HPDE6-E6E7 (cell line): Measurements from ENCODE around the gene ZNF784.

Source experiments
- DNase-seq: peaks from one replicate; pipeline ENCODE4 v3.0.0; 2011; ENCODE audit warnings: missing footprints; ENCODE audit errors: extremely low spot score

Gene ZNF784

DNA sequence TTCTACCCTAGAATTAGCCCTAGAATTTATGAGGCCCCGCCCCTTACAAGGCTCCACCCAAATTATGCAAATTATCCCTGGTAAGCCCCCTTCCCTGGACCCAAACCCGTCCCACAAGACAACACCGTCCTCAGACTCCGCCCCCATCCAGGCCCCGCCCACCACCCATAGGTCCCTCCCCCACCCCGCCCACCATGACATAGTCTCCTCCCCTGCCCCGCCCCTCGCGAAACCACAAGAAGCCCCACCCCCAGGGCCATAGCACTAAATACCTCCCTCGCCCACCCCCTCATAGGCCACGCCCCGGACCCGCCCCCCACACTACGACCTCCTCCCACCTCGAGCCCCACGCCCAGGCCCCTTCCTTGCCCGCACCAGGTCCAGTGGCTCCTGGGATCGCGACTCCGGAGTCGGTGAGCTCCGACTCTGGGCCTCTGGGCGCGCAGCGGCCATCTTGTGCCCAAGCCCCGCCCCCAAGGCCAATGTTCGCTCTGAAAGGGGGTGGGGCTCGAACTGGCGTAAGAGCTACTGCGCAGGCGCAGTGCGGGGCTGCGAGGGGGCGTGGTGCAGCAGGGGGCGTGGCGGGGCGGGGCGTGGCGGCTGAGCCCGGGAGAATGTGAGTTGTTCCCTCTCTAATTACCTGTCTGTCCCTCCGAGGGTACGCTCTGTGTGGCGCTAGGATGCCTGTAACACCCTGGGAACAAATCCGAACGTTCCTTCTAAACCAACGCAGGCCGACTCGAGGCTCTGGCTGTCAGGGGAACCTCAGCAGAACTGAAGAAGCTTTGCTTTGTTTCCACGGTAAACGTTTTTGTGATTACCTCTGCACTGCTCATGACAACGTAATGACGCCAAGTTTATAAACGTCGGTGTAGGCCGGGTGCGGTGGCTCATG is at the start of gene ZNF784:
Gene ZNF784 (minus strand): TSS at position 458 of the 895 bp plus-strand sequence. CDS start 5 bp downstream, at position 453.
- peak; percentile 78 for DNase-seq

GRCh38 chr19:55673889-55674288 is 49.5 kb upstream of the ZNF784 start:
- no peak for DNase-seq

- no peak for DNase-seq
Measured at GRCh38 chr19:55673465-55673864, 49.1 kb upstream of the ZNF784 start.

GRCh38 chr19:55672418-55672817 is 48.1 kb upstream of the ZNF784 start:
- no peak for DNase-seq

- no peak for DNase-seq
Measured at GRCh38 chr19:55671054-55671378, 46.6 kb upstream of the ZNF784 start.

DNA sequence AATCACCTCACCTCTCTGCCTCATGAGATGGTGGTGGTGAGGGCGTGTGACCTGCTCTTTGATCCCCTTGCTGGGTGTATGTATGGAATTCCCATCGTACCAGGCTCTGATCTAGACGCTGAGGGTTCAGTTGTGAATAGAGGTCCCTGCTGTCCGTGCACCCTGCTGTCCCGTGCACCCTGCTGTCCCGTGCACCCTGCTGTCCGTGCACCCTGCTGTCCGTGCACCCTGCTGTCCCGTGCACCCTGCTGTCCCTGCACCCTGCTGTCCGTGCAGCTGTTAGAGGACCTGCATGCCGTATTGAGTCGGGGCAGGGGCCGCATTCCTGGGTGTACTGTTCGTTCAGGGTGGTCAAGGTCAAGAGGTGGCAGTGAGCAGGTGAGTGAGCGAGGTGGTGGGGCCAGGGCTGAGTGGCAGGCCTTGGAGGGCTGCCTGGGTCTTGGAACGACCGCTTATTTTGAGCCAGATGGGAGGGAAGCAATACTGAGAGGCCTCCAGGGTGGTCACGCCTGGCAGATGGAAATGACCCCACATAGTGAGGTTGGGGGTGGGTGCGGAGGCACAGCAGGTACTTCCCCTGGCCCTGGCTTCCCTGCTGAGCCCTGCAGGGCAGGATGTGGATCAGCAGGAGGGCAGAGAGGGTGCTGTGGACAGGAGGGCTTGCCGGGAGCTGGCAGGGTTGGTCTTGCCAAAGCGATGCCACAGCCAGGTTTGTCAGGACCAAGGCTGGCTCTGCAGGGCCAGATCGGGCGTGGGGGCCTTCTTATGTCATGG is 46.1 kb upstream of the ZNF784 start:
- no peak for DNase-seq

DNA sequence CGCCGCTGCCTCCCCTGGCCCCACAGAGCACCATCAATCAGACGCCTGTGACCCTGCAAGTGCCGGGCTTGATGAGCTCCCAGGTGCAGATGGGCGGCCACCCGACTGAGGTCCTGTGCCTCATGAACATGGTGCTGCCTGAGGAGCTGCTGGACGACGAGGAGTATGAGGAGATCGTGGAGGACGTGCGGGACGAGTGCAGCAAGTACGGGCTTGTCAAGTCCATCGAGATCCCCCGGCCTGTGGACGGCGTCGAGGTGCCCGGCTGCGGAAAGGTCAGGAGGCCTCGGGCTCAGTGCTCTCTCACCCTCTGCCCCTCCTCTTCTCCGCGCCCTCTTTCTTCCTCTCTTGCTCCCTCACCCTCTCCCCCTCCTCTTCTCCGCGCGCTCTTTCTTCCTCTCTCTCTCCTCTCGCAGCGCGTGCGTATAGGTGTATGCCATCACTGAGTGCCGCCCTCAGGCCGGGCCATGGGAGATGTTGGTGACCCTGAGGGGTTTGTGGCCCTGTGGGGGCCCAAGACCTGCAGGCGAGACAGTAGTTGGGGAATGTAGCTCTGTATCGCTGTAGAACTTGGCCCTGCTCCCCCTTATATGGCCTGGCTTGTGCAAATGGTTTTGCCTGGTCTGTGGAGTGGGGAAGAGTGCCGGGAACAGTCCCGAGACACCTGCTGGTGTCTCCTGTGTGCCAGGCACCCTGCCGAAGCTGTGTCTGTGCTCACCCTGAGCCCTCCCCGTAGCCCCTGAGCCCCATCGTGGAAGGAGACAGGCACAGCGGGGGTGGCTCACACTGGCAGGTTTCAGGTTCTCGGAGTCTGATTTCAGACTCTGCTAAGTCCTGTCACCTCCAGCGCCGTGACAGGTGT is 45.3 kb upstream of the ZNF784 start:
- no peak for DNase-seq

- no peak for DNase-seq
Measured at GRCh38 chr19:55668603-55669348, 44.4 kb upstream of the ZNF784 start.

GRCh38 chr19:55667958-55668357 is 43.6 kb upstream of the ZNF784 start:
- DNase-seq = peak; percentile 66

- DNase-seq = no peak
Measured at GRCh38 chr19:55667511-55667910, 43.1 kb upstream of the ZNF784 start.

DNA sequence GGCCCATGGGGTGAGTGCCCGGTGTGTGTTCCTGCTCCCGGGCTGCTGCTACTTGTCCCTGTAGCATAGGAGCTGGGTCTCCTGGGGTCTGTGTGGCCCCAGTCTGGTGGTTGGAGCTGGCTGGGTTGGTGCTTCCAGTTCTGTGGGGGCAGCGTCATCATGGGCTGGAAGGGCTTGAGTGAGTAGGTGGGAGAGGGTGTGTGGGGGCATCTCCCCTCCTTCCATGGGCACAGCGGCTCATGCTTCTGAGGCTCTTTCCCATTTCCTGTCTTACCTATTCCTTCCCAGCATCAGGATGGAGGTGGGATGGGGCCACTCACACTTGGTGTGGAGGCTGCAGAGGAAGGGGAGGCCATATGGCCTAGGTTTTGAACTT is 42.6 kb upstream of the ZNF784 start:
- no peak for DNase-seq

- DNase-seq = no peak
Measured at GRCh38 chr19:55666343-55667005, 42.1 kb upstream of the ZNF784 start.

- no peak for DNase-seq
Measured at GRCh38 chr19:55663846-55664536, 39.6 kb upstream of the ZNF784 start.

DNA sequence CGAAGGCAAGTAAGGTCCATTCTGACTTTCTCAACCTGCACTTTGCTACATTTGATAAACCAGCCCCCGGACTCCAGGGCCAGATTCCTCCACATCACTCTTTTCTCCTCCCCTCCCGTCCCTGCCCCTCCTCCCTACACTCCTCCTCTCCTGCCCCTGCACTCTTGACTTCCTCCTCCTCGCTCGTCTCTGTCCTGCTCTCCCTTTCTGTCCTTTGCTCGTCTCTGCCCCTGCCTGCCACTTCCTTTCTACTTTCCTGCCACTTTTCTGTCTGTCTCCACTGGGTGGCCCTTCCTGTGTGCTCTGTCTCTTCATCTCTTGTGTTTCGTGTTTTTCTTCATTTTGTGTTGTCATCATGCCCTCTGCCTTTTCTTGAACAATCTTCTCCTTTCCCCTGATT is 37.5 kb upstream of the ZNF784 start:
- no peak for DNase-seq

GRCh38 chr19:55660991-55661390 is 36.6 kb upstream of the ZNF784 start:
- DNase-seq = no peak

DNA sequence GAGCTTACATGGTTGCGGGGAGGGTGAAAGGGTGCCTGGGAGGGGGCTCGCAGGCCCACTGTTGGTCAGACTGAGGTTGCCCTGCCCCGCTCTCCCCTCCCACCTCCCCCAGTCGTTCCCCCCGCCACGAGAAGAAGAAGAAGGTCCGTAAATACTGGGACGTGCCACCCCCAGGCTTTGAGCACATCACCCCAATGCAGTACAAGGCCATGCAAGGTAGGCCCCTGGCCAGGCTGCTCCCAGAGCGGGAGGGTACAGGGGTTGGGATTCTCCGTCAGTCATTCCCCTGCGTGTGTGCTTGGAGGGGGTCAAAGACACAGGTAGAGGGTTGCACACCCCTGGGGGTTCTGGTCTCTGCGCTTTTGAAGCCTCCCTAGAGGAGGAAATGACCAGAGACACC is 36.0 kb upstream of the ZNF784 start:
- no peak for DNase-seq

GRCh38 chr19:55659822-55660221 is 35.5 kb upstream of the ZNF784 start:
- DNase-seq = no peak

- no peak for DNase-seq
Measured at GRCh38 chr19:55658846-55659459, 34.6 kb upstream of the ZNF784 start.

DNA sequence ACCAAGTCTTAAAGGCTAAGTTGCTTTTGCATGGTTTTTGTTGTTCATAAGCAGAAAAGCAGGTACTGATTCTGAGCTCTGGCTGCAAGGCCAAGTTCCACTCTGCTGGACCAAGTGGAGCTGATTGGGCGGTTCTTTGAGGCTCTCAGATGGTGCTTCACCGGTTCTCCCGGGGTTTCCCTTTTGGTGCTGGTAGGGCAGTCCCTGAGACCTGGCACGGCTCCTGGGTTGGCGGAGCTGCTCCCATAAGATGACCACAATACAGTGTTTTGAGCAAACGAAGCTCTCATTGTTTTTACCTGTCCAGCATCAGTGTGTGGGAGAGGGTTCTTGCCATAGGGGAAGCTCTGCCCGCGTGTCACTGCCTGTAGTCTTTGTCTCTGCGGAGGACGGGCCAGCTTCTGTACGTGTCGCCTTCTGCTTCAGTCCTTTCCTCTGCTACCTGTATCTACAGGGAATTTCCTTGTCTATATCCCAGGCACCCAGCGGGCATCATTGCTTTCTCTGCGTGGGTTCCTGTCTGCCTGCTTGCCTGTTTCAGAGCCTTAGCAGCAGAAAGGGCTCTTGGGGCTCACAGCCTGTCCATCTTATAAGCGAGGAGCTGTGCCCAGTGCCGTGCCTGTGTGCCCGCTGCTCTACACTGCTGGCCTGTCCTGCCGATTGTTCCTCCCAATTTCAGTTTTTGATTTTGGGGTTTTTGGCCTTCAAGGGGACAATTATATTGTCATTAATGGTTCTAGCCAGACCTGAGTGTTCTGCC is 32.8 kb upstream of the ZNF784 start:
- no peak for DNase-seq
